Measurements from ENCODE around the gene IGSF22. TPM values are rescaled to one million over a fixed set of nuclear protein-coding genes. Genes with fewer than 3 reads are reported as not detected.

The IGSF22 gene
- total RNA-seq, 2 experiments from 2014 or later, result 4.0 to 5.0 TPM

DNA sequence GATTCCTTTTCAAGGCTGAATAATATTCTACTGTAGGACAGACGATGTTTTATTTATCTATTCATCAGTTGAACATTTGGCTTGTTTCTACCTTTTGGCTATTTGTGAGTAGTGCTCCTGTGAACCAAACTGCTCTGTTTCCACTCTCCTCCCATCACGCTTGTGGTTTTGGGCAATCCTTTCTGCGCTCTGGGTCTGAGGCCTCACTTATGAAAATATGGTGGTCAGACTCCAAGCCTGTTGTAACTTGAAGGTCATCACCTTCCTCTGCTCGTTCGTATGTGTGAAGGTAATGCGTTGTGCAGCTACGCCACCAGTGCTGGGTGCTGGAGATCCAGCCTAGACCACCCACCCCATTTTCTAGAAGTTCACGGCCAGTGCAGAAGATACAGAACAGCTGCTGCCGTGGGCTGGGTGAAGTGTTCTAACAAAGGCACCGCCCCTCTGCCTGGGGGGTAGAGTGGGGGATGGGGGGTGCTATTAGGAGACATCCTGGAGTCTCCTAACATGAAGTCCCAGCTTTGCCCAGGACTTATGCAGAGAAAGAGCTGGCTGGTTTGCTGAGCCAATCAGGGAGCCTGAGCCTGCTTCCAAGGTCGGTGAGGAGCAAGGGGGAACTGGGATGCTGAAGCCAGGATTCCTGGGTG lies 44.6 kb upstream of the IGSF22 start:
- peaks cover 0 to 3% of the 10 kb centered on the region in 2 experiments for H3K27me3 ChIP-seq (ENCODE audit: control insufficient read depth in 1 of 2, insufficient read depth in 2 of 2, low read length in 2 of 2)
- Mint-ChIP-seq H3K27ac (no peak overlapping the region), H3K9me3 (no peaks in the 10 kb centered on the region), H3K36me3 (ENCODE audit: low read depth) (no peaks in the 10 kb centered on the region), H3K4me3 (no peak overlapping the region), H3K4me1 (ENCODE audit: low read depth) (no peaks in the 10 kb centered on the region), H3K27me3 (peaks cover 18% of the 10 kb centered on the region)
- no peak for TF ChIP-seq CTCF (IDR thresholded peaks at IDR 0.05)
- H3K4me3 ChIP-seq (ENCODE audit: low read length), result no peak overlapping the region
- POLR2A ChIA-PET, result no interaction called here
- no peaks in the 10 kb centered on the region for H3K9me3 ChIP-seq (ENCODE audit: control insufficient read depth in 1 of 2, insufficient read depth in 1 of 2, low read length in 2 of 2)
- CTCF ChIA-PET, result interaction anchor here (1.6 kb wide), 1 partner anchor 13 kb away, joined by 3 read pairs; no protein-coding TSS in a partner anchor
- no peak overlapping the region for H3K27ac ChIP-seq (ENCODE audit: low read depth in 1 of 2, low read length in 2 of 2)
- no peaks in the 10 kb centered on the region for H3K36me3 ChIP-seq (ENCODE audit: insufficient read depth, low read length)
- H3K4me1 ChIP-seq (ENCODE audit: insufficient read depth, low read length), result no peaks in the 10 kb centered on the region
- intact Hi-C loops (cut with DNase I, micrococcal nuclease), result no loop called here
- ATAC-seq (ENCODE audit: poor library complexity) (no peak), DNase-seq (no peak)

GRCh38 chr11:18769802-18770456 lies 43.9 kb upstream of the IGSF22 start:
- Histone ChIP-seq H3K9me3 (ENCODE audit: control insufficient read depth in 1 of 2, insufficient read depth in 1 of 2, low read length in 2 of 2) (no peaks in the 10 kb centered on the region), H3K4me1 (ENCODE audit: insufficient read depth, low read length) (no peaks in the 10 kb centered on the region), H3K27me3 (ENCODE audit: control insufficient read depth in 1 of 2, insufficient read depth in 2 of 2, low read length in 2 of 2) (peaks cover 0 to 3% of the 10 kb centered on the region in 2 experiments), H3K36me3 (ENCODE audit: insufficient read depth, low read length) (no peaks in the 10 kb centered on the region), H3K4me3 (ENCODE audit: low read length) (no peak overlapping the region), H3K27ac (ENCODE audit: low read depth in 1 of 2, low read length in 2 of 2) (no peak overlapping the region)
- H3K27me3 Mint-ChIP-seq, result peaks cover 18% of the 10 kb centered on the region
- DNase-seq, result no peak
- H3K4me3 Mint-ChIP-seq, result no peak overlapping the region
- H3K9me3 Mint-ChIP-seq, result no peaks in the 10 kb centered on the region
- H3K4me1 Mint-ChIP-seq (ENCODE audit: low read depth), result no peaks in the 10 kb centered on the region
- intact Hi-C loops (cut with DNase I, micrococcal nuclease), result loop anchor here in 1 of 2 experiments (10.0 kb wide), 1 partner anchor 535 kb away; the partner anchor contains the start of gene SAA4
- POLR2A ChIA-PET, result no interaction called here
- TF ChIP-seq CTCF (IDR thresholded peaks at IDR 0.05), result no peak
- H3K36me3 Mint-ChIP-seq (ENCODE audit: low read depth), result no peaks in the 10 kb centered on the region
- H3K27ac Mint-ChIP-seq, result no peak overlapping the region
- ATAC-seq (ENCODE audit: poor library complexity), result no peak
- CTCF ChIA-PET, result interaction anchor here (1.6 to 1.7 kb wide), 2 partner anchors 12 to 654 kb away, joined by 3 to 5 read pairs; no protein-coding TSS in a partner anchor

DNA sequence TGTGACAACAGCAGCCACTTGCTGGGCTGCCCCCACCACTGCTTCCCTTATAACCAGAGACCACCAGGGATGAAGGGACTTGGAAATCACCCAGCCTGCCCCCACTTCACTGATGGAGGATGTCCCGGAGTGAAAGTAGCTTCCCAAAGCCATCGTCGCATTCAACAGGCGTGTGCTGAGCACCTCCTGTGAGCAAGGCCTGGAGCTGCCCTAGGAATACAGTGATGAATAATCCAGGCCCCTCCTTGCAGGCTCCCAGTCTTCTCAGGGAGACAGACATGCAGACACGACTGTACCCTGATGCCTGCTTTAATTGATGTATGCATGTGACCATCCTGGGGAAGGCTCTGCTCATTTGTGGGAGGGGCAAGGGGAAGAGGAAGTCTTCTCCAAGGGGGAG lies 43.0 kb upstream of the IGSF22 start:
- H3K4me1 Mint-ChIP-seq (ENCODE audit: low read depth), result no peaks in the 10 kb centered on the region
- H3K4me3 Mint-ChIP-seq, result no peak overlapping the region
- Histone ChIP-seq H3K36me3 (ENCODE audit: insufficient read depth, low read length) (no peaks in the 10 kb centered on the region), H3K4me3 (ENCODE audit: low read length) (no peak overlapping the region), H3K9me3 (ENCODE audit: control insufficient read depth in 1 of 2, insufficient read depth in 1 of 2, low read length in 2 of 2) (no peaks in the 10 kb centered on the region), H3K27ac (ENCODE audit: low read depth in 1 of 2, low read length in 2 of 2) (no peak overlapping the region), H3K4me1 (ENCODE audit: insufficient read depth, low read length) (no peaks in the 10 kb centered on the region), H3K27me3 (ENCODE audit: control insufficient read depth in 1 of 2, insufficient read depth in 2 of 2, low read length in 2 of 2) (peaks cover 0 to 3% of the 10 kb centered on the region in 2 experiments)
- H3K36me3 Mint-ChIP-seq (ENCODE audit: low read depth), result no peaks in the 10 kb centered on the region
- H3K9me3 Mint-ChIP-seq, result no peaks in the 10 kb centered on the region
- peaks cover 18% of the 10 kb centered on the region for H3K27me3 Mint-ChIP-seq
- no peak for TF ChIP-seq CTCF (IDR thresholded peaks at IDR 0.05)
- POLR2A ChIA-PET, result no interaction called here
- DNase-seq, result no peak
- intact Hi-C loops (cut with DNase I, micrococcal nuclease), result loop anchor here in 1 of 2 experiments (10.0 kb wide), 1 partner anchor 534 kb away; the partner anchor contains the start of gene SAA4
- CTCF ChIA-PET, result interaction anchor here (1.6 to 1.7 kb wide), 2 partner anchors 11 to 653 kb away, joined by 3 to 5 read pairs; no protein-coding TSS in a partner anchor
- no peak for ATAC-seq (ENCODE audit: poor library complexity)
- no peak overlapping the region for H3K27ac Mint-ChIP-seq
